Lung (tissue), 12 donors: ENCODE measurements around the gene ADAMTS7. TPM values are rescaled to one million over a fixed set of nuclear protein-coding genes. Genes with fewer than 3 reads are reported as not detected.
A peak's percentile ranks its signal among the peaks of the same experiment; 100 is the strongest.

Experiments used
- ATAC-seq: fragments of 200-7000 bp; cut with Tn5 transposase; one replicate; pipeline ENCODE4 v1.9.1; 2020; ENCODE audit warnings: moderate number of reproducible peaks; ENCODE audit not compliant: insufficient read depth, low FRiP score
- DNase-seq, 3 donors: peaks; one replicate each; pipeline ENCODE4 v3.0.0-alpha.2; 2013 to 2017
- H3K27ac ChIP-seq, 2 donors: one replicate each; pipeline ENCODE4 v1.5.1; 2013; ENCODE audit warnings: mild to moderate bottlenecking in 2 of 2, moderate library complexity in 2 of 2, control low read depth in 1 of 2, inconsistent platforms in 1 of 2, low read depth in 1 of 2, low read length in 1 of 2
- H3K27me3 ChIP-seq, 3 donors: one replicate each; pipeline ENCODE4 v1.5.1; 2013; ENCODE audit warnings: low read length in 2 of 3; ENCODE audit not compliant: control insufficient read depth in 3 of 3, insufficient read depth in 3 of 3
- H3K36me3 ChIP-seq, 4 donors: one replicate each; pipeline ENCODE4 v1.5.1; 2013; ENCODE audit warnings: low read length in 4 of 4, mild to moderate bottlenecking in 1 of 4, moderate library complexity in 1 of 4; ENCODE audit not compliant: control insufficient read depth in 4 of 4, insufficient read depth in 4 of 4
- H3K4me1 ChIP-seq, 5 donors: one replicate each; pipeline ENCODE4 v1.5.1; 2013; ENCODE audit warnings: low read length in 5 of 5, mild to moderate bottlenecking in 2 of 5, moderate library complexity in 1 of 5; ENCODE audit not compliant: control insufficient read depth in 5 of 5, insufficient read depth in 5 of 5
- H3K4me3 ChIP-seq: one replicate; pipeline ENCODE4 v1.5.1; 2013; ENCODE audit warnings: mild to moderate bottlenecking, control low read depth, moderate library complexity
- H3K9ac ChIP-seq, 2 donors: one replicate each; pipeline ENCODE4 v1.5.1; 2013; ENCODE audit warnings: low read length in 2 of 2, control low read depth in 1 of 2; ENCODE audit not compliant: insufficient read depth in 1 of 2
- H3K9me3 ChIP-seq, 4 donors: one replicate each; pipeline ENCODE4 v1.5.1; 2013; ENCODE audit warnings: low read length in 3 of 4, mild to moderate bottlenecking in 1 of 4, moderate library complexity in 1 of 4; ENCODE audit not compliant: control insufficient read depth in 4 of 4, insufficient read depth in 3 of 4
- CTCF ChIP-seq: IDR thresholded peaks from 2 replicates; pipeline ENCODE4 v1.5.1; 2012; ENCODE audit warnings: mild to moderate bottlenecking; ENCODE audit errors: control extremely low read depth, extremely low read depth
- WGBS, 2 donors: extraction: QIAGEN DNeasy Blood & Tissue Kit; methylation state at CpG; one replicate each; pipeline ENCODE4 v1.1.7; 2013; 5-methylcytosine and 5-hydroxymethylcytosine counted together
- polyA plus RNA-seq, 2 donors: library from polyadenylated mRNA; stranded (reverse); fragments of 200-250 nt; gene quantifications; one replicate each; pipeline ENCODE4 v1.2.1, GENCODE V29; 2013
- total RNA-seq, 2 donors: library from RNA; depleted of rRNA in 1 of 2; stranded (reverse); fragments of >200 nt in 1 of 2; gene quantifications; one replicate each; pipeline ENCODE4 v1.2.1, GENCODE V29; 2014 to 2021
- donor health status: control.
- donor health status: control.
- donor health status: Bipolar disorder and iron deficiency.
- donor health status: healthy.
- donor health status: DM: yes; HTN: yes; CAD: no.

The ADAMTS7 gene
- total and polyA plus RNA-seq, 4 donors: 3.3 to 13.1 (median 5.2) TPM

- H3K4me1 ChIP-seq: peaks cover 0 to 13% (median 2%) of the 10 kb centered on the region in 5 donors
- H3K9ac ChIP-seq: no peak overlapping the region
- no peak overlapping the region for H3K4me3 ChIP-seq
- H3K27ac ChIP-seq: no peak overlapping the region
- 31 to 40% methylated on average over 41 to 52 of the region's 52 CpGs for WGBS, 2 donors
- DNase-seq (peak; percentile 62 to 69 (median 65)), ATAC-seq (no peak)
- no peaks in the 10 kb centered on the region for H3K36me3 ChIP-seq
- H3K27me3 ChIP-seq: no peaks in the 10 kb centered on the region
- no peak for TF ChIP-seq CTCF
- peaks cover 0 to 4% (median 0%) of the 10 kb centered on the region in 4 donors for H3K9me3 ChIP-seq
These were observed 19.4 kb upstream of the ADAMTS7 start for GRCh38 chr15:78830514-78831228.

- no peak for ATAC-seq
- WGBS, 2 donors: 68 to 78% methylated on average over 2 of the region's 2 CpGs
These were observed 17.7 kb upstream of the ADAMTS7 start for GRCh38 chr15:78828920-78829319.

GRCh38 chr15:78822514-78822913 lies 11.2 kb upstream of the ADAMTS7 start:
- no peak for DNase-seq
- WGBS, 2 donors: 61 to 62% methylated on average over 3 of the region's 3 CpGs
- Histone ChIP-seq H3K4me3 (no peak overlapping the region), H3K9ac (no peak overlapping the region), H3K36me3 (no peaks in the 10 kb centered on the region), H3K27ac (no peak overlapping the region), H3K27me3 (no peaks in the 10 kb centered on the region), H3K4me1 (peaks cover 0 to 11% (median 5%) of the 10 kb centered on the region in 5 donors), H3K9me3 (no peaks in the 10 kb centered on the region)
- no peak for ATAC-seq
- TF ChIP-seq CTCF: no peak

More at GRCh38 chr15:78828920-78829319, 17.7 kb upstream of the ADAMTS7 start:
- Histone ChIP-seq H3K36me3 (no peaks in the 10 kb centered on the region), H3K4me3 (no peak overlapping the region), H3K4me1 (peaks cover 0 to 20% (median 6%) of the 10 kb centered on the region in 5 donors), H3K27me3 (no peaks in the 10 kb centered on the region), H3K27ac (no peak overlapping the region), H3K9me3 (peaks cover 0 to 4% (median 0%) of the 10 kb centered on the region in 4 donors), H3K9ac (no peak overlapping the region)
- DNase-seq: no peak
- TF ChIP-seq CTCF: no peak

GRCh38 chr15:78811825-78812183 lies 540 bp upstream of the ADAMTS7 start:
- ATAC-seq (no peak), DNase-seq (peak in 1 of 3 donors; percentile 50)
- Histone ChIP-seq H3K4me3 (peak overlapping the region; percentile 42), H3K27me3 (no peaks in the 10 kb centered on the region), H3K4me1 (peaks cover 0 to 15% (median 5%) of the 10 kb centered on the region in 5 donors), H3K9ac (peak overlapping the region; percentile 46 to 61), H3K36me3 (no peaks in the 10 kb centered on the region), H3K27ac (peak overlapping the region; percentile 76 to 86), H3K9me3 (peaks cover 0 to 5% (median 1%) of the 10 kb centered on the region in 4 donors)
- no peak for TF ChIP-seq CTCF
- 15 to 22% methylated on average over 23 to 24 of the region's 24 CpGs for whole genome bisulfite sequencing, 2 donors
